ENCODE data around the gene RMI1.
"Not testable (repeated sequence)": the region's sequence is repeated elsewhere in the genome, so short reads cannot be mapped to it uniquely, and the experiment has no call there.

RMI1 gene

DNA sequence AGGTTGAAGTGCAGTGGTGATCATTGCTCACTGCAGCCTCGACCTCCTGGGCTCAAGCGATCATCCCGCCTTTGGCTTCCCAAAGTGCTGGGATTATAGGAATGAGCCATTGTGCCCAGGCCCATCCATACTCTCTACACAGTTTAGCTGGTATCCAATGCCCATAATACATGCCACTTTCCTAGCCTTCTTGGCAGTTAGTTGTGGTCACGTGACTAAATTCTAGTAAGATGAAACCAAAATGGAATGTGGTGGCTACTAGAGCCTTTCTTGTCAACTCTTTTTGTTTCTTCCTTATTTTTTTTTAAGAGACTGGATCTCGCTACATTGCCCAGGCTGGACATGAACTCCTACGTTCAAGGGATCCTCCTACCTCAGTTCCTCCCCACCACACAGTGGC, 44.1 kb upstream of the RMI1 start:
- TF ChIP-seq, protein P1, sequence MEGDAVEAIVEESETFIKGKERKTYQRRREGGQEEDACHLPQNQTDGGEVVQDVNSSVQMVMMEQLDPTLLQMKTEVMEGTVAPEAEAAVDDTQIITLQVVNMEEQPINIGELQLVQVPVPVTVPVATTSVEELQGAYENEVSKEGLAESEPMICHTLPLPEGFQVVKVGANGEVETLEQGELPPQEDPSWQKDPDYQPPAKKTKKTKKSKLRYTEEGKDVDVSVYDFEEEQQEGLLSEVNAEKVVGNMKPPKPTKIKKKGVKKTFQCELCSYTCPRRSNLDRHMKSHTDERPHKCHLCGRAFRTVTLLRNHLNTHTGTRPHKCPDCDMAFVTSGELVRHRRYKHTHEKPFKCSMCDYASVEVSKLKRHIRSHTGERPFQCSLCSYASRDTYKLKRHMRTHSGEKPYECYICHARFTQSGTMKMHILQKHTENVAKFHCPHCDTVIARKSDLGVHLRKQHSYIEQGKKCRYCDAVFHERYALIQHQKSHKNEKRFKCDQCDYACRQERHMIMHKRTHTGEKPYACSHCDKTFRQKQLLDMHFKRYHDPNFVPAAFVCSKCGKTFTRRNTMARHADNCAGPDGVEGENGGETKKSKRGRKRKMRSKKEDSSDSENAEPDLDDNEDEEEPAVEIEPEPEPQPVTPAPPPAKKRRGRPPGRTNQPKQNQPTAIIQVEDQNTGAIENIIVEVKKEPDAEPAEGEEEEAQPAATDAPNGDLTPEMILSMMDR (IDR thresholded peaks at IDR 0.05; ENCODE audit: low read depth, low read length), result no peak
- H3K4me3 ChIP-seq (ENCODE audit: low read depth, low read length), result no peak overlapping the region

DNA sequence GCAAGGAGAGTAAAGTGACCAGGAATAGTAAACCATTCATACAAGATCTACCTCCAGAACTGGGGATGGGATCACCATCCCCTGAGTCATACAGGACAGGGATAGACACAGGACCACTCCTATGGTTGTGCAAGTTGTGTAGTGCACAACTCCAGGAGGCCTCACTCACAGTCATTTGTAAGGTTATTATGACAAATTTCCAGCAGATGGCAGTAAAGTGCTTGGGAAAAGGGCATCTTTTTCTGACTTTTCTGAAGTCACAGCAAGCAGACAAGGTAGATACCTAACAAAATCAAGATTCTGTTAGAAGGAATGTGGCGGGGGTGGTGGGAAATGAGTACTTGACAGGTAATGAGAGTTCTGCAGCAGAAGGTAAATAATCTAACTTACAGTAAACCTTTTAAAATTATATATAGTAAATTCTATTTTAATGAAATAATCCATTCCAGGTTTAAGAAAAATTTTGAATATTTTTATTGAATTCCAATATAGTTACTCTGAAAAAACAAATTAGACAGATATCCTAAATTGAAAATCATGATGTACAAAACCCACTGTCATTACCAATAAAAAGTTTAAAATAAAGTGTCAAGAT, 42.6 kb upstream of the RMI1 start:
- TF ChIP-seq, protein P1 (IDR thresholded peaks at IDR 0.05; ENCODE audit: low read depth, low read length), result peak; percentile 21; the same call in 1 of the 2 replicates
- H3K4me3 ChIP-seq (ENCODE audit: low read depth, low read length), result no peak overlapping the region

DNA sequence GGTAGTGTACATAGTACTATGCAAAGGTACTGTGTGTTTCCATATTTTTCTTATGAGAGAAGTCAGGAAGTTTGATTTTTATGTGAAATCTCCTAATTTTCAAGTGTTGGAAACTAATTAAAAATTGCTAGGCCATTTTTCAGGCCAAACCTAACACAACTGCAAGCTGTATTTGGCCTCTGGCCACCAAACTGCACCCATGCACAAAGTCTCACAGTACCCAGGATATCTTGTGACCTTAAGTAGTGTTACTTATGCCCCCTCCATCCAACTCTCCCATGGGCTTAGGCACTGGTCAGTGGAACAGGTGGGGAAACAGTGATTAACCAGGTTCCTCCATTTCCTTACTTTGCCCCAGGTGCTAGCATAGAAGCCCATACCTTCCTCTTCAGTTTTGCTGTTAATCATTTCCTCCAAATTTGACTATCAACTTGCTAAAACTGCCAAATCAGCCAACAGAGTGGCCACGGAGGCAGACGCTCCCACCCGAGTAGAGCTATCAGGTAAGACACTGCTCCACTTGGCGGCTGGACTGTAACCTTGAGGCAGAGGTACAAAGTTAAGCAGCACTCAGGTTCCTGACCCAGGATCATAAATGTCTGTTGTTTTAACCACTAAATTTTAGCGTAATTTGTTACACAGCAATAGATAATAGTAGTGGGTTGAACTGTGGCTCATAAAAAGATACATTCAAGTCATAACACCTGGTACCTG, 39.9 kb upstream of the RMI1 start:
- TF ChIP-seq, protein P1 (IDR thresholded peaks at IDR 0.05; ENCODE audit: low read depth, low read length), result no peak
- H3K4me3 ChIP-seq (ENCODE audit: low read depth, low read length), result no peak overlapping the region

DNA sequence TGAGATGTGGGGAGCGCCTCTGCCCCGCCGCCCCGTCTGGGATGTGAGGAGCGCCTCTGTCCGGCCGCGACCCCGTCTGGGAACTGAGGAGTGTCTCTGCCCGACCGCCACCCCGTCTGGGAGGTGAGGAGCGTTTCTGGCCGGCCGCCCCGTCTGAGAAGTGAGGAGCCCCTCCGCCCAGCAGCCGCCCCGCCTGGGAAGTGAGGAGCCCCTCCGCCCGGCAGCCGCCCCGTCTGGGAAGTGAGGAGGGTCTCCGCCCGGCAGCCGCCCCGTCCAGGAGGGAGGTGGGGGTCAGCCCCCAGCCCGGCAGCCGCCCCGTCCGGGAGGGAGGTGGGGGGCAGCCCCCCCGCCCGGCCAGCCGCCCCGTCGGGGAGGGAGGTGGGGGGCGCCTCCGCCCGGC, 32.5 kb upstream of the RMI1 start:
- H3K4me3 ChIP-seq (ENCODE audit: low read depth, low read length), result not testable (repeated sequence)

DNA sequence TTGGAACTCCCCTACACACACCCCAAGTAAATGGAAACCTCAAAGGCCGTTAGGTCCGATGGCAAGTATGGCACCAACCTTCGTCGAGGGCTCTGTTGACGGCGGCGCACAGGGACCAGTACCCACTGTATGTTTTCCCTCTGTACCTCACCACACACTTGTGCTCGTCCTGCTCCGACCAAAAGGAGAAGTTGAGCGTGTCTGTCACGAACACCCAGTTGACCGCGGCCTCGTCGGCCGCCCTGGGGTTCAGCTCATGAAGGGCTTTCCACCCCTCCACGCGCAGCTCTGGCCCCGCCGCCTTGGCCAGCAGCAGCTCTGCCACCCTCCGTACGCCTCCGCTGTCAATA, 24.5 kb upstream of the RMI1 start:
- TF ChIP-seq, protein P1 (IDR thresholded peaks at IDR 0.05; ENCODE audit: low read depth, low read length), result no peak
- peak overlapping the region; percentile 65 for H3K4me3 ChIP-seq (ENCODE audit: low read depth, low read length)

DNA sequence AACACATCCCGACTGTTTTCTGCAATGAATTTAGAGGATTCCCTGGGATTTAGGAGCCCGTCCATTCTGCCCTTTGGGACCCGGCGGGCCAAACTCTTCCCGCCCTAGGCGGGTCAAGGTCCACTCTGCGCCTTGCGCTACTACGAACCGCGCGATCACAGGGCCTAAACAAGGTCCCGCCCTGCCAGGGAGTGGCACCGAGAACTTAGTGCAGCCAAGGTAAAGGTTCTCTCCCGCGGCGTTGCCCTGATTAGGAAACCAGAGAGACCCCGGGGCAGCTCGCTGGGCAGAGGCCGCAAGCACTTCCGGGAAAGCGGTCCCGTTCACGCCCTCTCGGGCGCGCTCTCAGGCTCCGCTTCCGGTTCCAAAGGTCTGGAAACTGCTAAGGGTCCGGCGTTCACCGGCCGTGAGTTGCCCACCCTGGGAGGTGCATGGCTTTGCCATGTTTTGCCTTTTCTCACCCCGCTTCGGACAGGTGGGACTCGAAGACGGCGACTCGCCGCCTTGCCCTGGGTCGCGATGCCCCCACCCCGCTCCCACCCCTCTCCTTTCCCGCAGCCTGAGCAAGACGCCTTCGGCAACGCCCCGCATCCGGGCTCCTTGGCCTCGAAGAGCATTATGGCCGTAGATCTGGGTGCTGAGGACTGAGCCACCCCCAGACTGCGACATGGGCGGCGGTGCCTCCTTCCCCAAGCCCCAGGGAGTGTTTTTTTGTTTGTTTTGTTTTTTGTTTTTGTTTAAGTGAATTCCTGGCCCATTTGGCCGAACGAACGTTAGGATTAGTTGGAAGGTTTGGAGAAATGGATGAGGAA, 24.0 kb upstream of the RMI1 start:
- TF ChIP-seq, protein P1 (IDR thresholded peaks at IDR 0.05; ENCODE audit: low read depth, low read length), result no peak
- H3K4me3 ChIP-seq (ENCODE audit: low read depth, low read length), result peak overlapping the region; percentile 65

DNA sequence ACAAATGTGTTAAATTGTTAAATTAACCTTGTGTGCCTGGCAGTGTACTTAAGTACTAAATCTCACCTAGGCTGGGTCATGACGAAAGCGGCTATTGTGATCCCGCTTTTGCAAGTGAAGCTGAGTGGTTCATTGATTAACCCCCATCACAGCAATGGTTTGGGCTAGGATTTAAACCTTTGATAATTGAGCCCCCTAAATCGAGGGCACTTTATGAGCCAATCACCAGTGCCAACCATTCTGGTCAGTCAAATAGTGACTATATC, 23.4 kb upstream of the RMI1 start:
- TF ChIP-seq, protein P1 (IDR thresholded peaks at IDR 0.05; ENCODE audit: low read depth, low read length), result no peak
- H3K4me3 ChIP-seq (ENCODE audit: low read depth, low read length), result peak overlapping the region; percentile 65
